Amygdala (tissue), 56 donors: ENCODE results near the gene AGBL2.
"Not testable (repeated sequence)": the region's sequence is repeated elsewhere in the genome, so short reads cannot be mapped to it uniquely, and the experiment has no call there.

ENCODE experiments used
- DNase-seq, 56 donors: peaks; one replicate each; lab custom pipeline; 2025; lab: John Stamatoyannopoulos, UW

The AGBL2 gene

DNA sequence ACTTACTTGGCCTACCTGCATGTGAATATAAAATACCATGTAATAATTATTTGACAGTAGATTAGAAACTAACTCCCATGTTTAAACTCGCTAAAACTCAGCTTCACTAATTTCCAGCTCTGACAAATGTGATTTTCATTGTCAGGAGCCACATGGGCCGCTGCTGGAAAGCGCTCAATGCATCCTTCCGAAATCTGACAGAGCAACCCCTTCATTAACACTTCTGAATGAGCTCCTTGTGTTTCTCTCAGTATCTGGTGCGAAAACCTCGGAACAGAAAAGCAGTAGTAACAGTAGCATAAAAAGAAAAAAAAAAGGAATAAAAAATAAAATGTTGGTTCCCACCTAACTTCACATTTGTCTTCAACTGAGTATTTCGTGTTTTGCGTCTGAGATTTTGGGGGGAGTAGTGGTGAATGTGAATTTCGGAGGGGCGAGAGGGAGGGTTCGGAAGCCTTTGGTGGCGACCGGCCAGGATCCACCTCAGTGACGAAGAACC lies 73.5 kb downstream of the AGBL2 start:
- peak in 31 of 56 donors; percentile 3 to 62 (median 22) for DNase-seq

DNA sequence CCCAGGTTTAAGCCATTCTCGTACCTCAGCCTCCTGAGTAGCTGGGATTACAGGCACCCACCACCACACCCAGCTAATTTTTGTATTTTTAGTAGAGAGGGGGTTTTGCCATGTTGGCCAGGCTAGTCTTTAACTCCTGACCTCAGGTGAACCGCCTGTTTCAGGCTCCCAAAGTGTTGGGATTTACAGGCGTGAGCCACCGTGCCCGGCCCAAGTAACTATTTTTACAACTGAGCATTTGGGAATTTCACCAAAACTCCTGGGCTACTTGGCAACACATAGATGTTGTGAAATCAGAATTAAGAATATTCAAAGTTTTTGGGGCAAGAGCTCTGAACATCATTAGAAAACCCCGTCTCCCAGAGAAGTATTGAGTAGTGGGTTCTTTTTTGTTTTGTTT lies 74.7 kb downstream of the AGBL2 start:
- DNase-seq = not testable (repeated sequence)

- not testable (repeated sequence) for DNase-seq
Measured at GRCh38 chr11:47636331-47636730, 78.8 kb downstream of the AGBL2 start.

DNA sequence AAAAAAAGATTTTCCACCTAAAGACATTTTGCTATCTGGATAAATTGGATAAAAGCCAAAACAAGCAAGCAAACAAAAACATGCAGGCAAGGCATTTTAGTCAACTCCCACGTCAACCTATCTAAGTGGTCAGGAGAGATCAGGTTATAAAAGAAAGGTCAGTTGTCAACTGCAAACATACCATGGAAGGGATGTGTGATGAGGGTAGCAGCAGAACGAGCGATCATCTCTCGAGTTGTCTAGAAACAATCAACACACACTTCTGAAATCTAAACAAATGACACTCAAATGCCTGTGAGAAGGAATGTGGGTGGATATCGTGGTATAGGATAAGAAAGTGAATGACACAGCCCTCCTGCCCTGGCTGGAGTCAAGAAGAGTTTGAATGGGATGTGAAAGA lies 83.7 kb downstream of the AGBL2 start:
- no peak for DNase-seq

- no peak for DNase-seq
Measured at GRCh38 chr11:47628026-47628425, 87.1 kb downstream of the AGBL2 start.

- no peak for DNase-seq
Measured at GRCh38 chr11:47626234-47626633, 88.9 kb downstream of the AGBL2 start.

DNA sequence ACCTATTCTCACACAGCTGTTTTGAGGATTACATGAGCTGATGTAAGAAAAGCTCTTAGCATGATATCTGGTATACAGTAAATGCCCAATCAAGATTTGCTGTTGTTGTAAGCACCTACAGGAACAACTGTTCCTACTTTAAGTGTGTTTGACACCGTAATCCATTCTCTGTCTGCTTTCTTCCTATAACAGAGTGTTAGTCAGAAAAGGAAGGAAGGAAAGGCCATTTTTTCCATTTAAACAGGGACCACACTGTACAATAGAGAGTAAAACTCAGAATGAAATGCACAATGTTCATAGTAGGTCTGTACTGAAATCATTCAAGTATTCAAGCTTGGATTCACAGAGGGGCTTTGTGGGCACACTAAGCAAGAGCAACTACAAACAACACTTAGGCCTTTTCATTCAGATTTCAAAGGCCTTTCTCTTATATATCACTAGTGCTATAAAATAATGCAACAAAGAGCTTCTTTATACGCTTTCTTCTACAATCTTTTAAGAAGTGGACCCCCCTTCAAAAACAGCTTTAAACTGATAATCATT lies 94.3 kb downstream of the AGBL2 start:
- DNase-seq = no peak

DNA sequence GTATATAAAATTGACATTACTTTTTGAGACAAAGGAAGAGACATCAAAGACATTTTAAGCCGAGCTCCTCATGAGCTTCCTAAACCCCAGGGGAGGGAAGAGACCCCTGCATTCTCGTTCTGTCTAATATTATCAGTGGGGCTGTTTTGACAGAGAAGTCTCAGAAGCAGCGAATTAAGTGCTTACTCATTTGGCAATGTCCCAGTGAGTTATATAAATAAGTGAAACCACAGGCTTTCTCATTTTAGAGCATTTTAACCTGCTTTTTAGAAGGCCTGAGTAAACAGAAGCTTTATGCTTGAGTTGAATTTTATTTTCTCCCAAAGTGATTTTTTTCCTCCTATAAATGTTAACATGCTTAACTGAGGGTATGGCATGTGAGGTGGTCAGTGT lies 97.8 kb downstream of the AGBL2 start:
- DNase-seq = no peak

GRCh38 chr11:47616726-47617416 lies 98.3 kb downstream of the AGBL2 start:
- DNase-seq = peak in 19 of 56 donors; percentile 19 to 76 (median 37)

- no peak for DNase-seq
Measured at GRCh38 chr11:47615249-47615648, 99.9 kb downstream of the AGBL2 start.

GRCh38 chr11:47611348-47611794 lies 103.8 kb downstream of the AGBL2 start:
- DNase-seq = peak in 4 of 56 donors; percentile 25 to 47 (median 35)

GRCh38 chr11:47609675-47610074 lies 105.5 kb downstream of the AGBL2 start:
- no peak for DNase-seq
